Measurements from ENCODE around the gene SPAG5.

Gene SPAG5

GRCh38 chr17:28537219-28537610 is 61.6 kb downstream of the SPAG5 start:
- TF ChIP-seq CTCF (conservative IDR thresholded peaks at IDR 0.05) (no peak), ZFX (IDR thresholded peaks at IDR 0.05) (no peak)
- H3K27ac ChIP-seq: peak overlapping the region; percentile 16

GRCh38 chr17:28536532-28537218 is 62.1 kb downstream of the SPAG5 start:
- peak overlapping the region; percentile 16 for H3K27ac ChIP-seq
- TF ChIP-seq CTCF (conservative IDR thresholded peaks at IDR 0.05) (no peak), ZFX (IDR thresholded peaks at IDR 0.05) (no peak)

GRCh38 chr17:28534740-28535375 is 64.0 kb downstream of the SPAG5 start:
- H3K27ac ChIP-seq: peak overlapping the region; percentile 16; the same call in 1 of the 2 replicates
- no peak for TF ChIP-seq CTCF (conservative IDR thresholded peaks at IDR 0.05)
- no peak for TF ChIP-seq ZFX (IDR thresholded peaks at IDR 0.05)

- TF ChIP-seq CTCF (conservative IDR thresholded peaks at IDR 0.05) (no peak), ZFX (IDR thresholded peaks at IDR 0.05) (no peak)
- no peak overlapping the region for H3K27ac ChIP-seq
Measured at GRCh38 chr17:28533091-28533807, 65.6 kb downstream of the SPAG5 start.

GRCh38 chr17:28532050-28532960 is 66.5 kb downstream of the SPAG5 start:
- TF ChIP-seq CTCF (conservative IDR thresholded peaks at IDR 0.05) (no peak), ZFX (IDR thresholded peaks at IDR 0.05) (no peak)
- H3K27ac ChIP-seq: no peak overlapping the region

GRCh38 chr17:28530926-28531325 is 67.9 kb downstream of the SPAG5 start:
- TF ChIP-seq ZFX (IDR thresholded peaks at IDR 0.05): no peak
- TF ChIP-seq CTCF (conservative IDR thresholded peaks at IDR 0.05): no peak
- H3K27ac ChIP-seq: no peak overlapping the region
